Erythroblast (primary cell): ENCODE data around the gene E2F4.

Source experiments
- GATA1 ChIP-seq: IDR thresholded peaks from 2 replicates; pipeline ENCODE4 v1.6.1; 2011; ENCODE audit warnings: low read depth, mild to moderate bottlenecking, control low read depth, low read length, moderate library complexity
- POLR2A ChIP-seq: IDR thresholded peaks from 2 replicates; pipeline ENCODE4 v1.6.1; 2011; ENCODE audit warnings: mild to moderate bottlenecking, low read length

GRCh38 chr16:67176662-67177061 is 15.3 kb upstream of the E2F4 start:
- no peak for TF ChIP-seq POLR2A
- TF ChIP-seq GATA1: no peak
